Measurements from ENCODE around the gene ZNF467. TPM values are rescaled to one million over a fixed set of nuclear protein-coding genes. Genes with fewer than 3 reads are reported as not detected.

Gene ZNF467
- total RNA-seq, 2 donors from 2014 or later, result 3.2 to 11.0 TPM

DNA sequence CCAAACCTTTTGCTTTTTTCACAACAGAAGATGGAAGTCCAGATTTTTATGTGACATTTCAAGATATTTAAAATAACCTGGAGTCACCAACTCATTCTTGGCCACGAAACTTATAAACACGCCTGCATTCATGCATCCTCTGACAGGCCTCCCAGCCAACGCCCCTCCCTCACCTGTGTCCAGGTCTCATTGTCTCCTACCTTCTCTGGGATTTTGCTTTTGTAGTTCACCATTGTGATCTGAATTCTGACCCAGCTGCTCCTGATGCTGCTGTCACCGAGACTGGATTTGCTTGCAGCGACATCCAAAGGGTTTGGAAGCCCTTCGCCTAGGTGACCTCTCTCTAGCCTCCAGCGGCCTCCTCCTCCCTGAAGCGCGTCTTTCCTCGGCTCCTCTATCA lies 10.8 kb downstream of the ZNF467 start:
- H3K36me3 ChIP-seq, result no peaks in the 10 kb centered on the region
- no peak for DNase-seq (ENCODE audit: low spot score)
- H3K9me3 ChIP-seq, result no peaks in the 10 kb centered on the region
- H3K27me3 ChIP-seq, result no peaks in the 10 kb centered on the region
- no peak overlapping the region for H3K27ac ChIP-seq
- no peak overlapping the region for H3K4me3 ChIP-seq
- H3K4me1 ChIP-seq, result peaks cover 0 to 11% of the 10 kb centered on the region in 2 donors
- TF ChIP-seq, protein P1, sequence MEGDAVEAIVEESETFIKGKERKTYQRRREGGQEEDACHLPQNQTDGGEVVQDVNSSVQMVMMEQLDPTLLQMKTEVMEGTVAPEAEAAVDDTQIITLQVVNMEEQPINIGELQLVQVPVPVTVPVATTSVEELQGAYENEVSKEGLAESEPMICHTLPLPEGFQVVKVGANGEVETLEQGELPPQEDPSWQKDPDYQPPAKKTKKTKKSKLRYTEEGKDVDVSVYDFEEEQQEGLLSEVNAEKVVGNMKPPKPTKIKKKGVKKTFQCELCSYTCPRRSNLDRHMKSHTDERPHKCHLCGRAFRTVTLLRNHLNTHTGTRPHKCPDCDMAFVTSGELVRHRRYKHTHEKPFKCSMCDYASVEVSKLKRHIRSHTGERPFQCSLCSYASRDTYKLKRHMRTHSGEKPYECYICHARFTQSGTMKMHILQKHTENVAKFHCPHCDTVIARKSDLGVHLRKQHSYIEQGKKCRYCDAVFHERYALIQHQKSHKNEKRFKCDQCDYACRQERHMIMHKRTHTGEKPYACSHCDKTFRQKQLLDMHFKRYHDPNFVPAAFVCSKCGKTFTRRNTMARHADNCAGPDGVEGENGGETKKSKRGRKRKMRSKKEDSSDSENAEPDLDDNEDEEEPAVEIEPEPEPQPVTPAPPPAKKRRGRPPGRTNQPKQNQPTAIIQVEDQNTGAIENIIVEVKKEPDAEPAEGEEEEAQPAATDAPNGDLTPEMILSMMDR (IDR thresholded peaks at IDR 0.05), result no peak

DNA sequence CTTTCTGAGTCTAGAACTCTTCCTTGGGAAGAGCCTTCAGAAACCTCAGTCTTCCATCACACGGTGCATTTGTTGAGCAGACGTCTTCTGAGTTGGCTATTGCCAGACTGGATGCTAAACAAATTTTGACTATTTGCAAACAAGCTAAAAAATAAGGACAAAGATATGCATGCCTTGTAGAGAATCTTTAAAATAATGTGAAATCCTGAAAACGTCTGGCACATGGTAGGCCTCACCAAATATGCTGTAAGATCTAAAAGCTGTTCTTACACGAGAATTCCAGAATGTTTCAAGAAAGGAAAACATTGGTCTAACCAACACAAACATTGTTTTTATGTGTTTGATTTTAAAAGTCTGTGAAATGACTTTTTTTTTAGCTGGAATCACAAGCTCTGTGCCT lies 11.3 kb downstream of the ZNF467 start:
- no peaks in the 10 kb centered on the region for H3K36me3 ChIP-seq
- no peak for DNase-seq (ENCODE audit: low spot score)
- H3K27me3 ChIP-seq, result no peaks in the 10 kb centered on the region
- no peaks in the 10 kb centered on the region for H3K9me3 ChIP-seq
- TF ChIP-seq, protein P1 (IDR thresholded peaks at IDR 0.05), result no peak
- peaks cover 0 to 11% of the 10 kb centered on the region in 2 donors for H3K4me1 ChIP-seq
- H3K4me3 ChIP-seq, result no peak overlapping the region
- H3K27ac ChIP-seq, result no peak overlapping the region

DNA sequence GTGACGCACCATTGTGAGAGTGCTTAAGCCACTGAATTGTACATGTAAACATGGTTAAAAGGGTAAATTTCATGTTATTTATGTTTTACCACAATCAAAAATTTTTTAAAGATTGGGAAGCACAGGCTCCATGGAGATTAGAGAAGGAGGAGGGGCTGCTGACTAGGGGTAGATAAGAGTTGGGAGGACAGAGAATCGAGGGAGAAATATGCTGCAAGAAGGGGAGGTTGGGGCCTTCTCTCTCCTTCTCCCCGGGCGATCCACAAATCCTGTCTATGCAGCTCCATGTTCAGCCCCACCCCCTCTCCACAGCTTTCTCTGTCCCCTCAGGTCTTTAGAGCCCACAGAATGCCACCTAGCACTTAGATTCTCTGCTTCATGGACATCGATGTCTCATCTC lies 12.1 kb downstream of the ZNF467 start:
- TF ChIP-seq, protein P1 (IDR thresholded peaks at IDR 0.05), result no peak
- no peak for DNase-seq (ENCODE audit: low spot score)
- no peaks in the 10 kb centered on the region for H3K9me3 ChIP-seq

DNA sequence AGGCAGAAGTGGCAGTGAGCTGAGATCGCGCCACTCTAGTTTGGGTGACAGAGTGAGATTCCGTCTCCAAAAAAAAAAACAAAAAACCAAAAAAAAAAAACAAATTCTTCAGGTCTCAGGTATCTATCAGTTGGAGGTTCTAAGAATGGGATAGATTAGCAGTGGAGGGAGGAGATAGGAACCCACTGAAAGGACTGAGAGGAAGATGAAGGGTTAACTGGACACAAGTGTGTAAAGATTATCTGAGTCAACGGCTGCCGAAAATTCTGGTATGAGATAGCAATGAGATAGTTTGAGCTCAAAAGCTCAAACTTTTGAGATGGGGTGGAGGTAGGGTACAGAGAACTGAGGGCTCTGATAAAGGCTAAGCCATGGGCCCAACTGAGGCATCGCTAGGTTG lies 12.8 kb downstream of the ZNF467 start:
- TF ChIP-seq, protein P1 (IDR thresholded peaks at IDR 0.05), result no peak
- Histone ChIP-seq H3K4me3 (no peak overlapping the region), H3K27ac (no peak overlapping the region), H3K9me3 (no peaks in the 10 kb centered on the region), H3K27me3 (no peaks in the 10 kb centered on the region), H3K36me3 (no peaks in the 10 kb centered on the region), H3K4me1 (peaks cover 0 to 7% of the 10 kb centered on the region in 2 donors)
- no peak for DNase-seq (ENCODE audit: low spot score)

More for the DNA sequence above, 12.1 kb downstream of the ZNF467 start:
- no peaks in the 10 kb centered on the region for H3K36me3 ChIP-seq
- no peaks in the 10 kb centered on the region for H3K27me3 ChIP-seq
- no peak overlapping the region for H3K4me3 ChIP-seq
- H3K27ac ChIP-seq, result no peak overlapping the region
- peaks cover 0 to 11% of the 10 kb centered on the region in 2 donors for H3K4me1 ChIP-seq

DNA sequence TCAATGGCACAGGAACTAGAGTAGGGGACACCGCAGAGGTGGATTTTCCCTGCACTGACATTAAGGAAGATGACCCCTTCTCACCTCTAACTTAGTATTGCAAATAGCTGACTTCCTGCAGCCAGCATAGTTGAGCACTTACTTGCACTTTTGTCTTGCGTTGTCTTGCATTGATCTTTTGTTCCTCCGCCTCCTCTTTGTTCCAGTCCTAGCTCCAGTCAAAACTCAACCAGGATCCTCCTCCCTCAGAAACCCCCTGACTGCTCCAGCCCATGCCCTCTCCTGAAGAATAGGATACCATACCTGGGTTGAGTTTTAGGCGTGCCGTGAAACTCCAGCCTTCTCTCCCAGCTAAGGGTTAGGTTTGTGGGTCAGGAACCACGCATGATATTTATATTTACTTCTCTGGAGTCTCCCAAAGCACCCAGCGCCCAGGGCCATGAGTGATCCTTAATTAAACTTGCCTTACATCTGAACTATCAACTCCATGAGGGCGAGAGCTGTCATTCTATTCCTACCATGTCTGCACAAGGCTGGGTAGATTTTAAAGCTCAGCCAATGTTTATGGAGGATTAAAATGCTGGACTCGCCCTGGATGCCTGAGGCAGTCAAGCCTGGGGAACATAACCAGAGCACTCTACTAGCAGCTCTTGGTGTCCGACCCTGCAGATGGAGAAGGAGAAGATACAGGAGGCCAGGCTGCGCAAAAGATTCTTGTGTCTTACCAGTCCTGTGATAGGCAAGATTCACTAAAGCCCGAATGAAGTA lies 14.1 kb downstream of the ZNF467 start:
- H3K36me3 ChIP-seq, result no peaks in the 10 kb centered on the region
- no peaks in the 10 kb centered on the region for H3K27me3 ChIP-seq
- no peak overlapping the region for H3K4me3 ChIP-seq
- TF ChIP-seq, protein P1 (IDR thresholded peaks at IDR 0.05), result no peak
- no peak overlapping the region for H3K27ac ChIP-seq
- no peaks in the 10 kb centered on the region for H3K9me3 ChIP-seq
- DNase-seq (ENCODE audit: low spot score), result no peak
- H3K4me1 ChIP-seq, result no peaks in the 10 kb centered on the region

Data from right atrium auricular region (tissue), 2 donors.